Measurements from ENCODE around the gene PITPNC1.

PITPNC1 gene

DNA sequence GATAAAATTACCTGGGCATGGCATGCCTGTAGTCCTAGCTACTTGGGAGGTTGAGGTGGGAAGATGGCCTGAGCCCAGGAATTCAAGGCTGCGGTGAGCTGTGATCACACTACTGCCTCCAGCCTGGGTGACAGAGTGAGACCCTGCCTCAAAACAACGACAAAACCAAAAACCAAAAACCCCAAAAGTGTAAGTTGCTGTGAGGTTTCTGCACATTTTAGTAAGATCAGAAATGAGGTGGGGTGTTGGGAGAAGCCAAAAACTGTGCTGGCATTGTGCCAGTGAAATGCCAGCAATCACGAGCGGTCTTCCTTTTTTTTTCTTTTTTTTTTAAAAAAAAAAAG is 114.6 kb downstream of the PITPNC1 start:
- H3F3A ChIP-seq (ENCODE audit: insufficient read depth, low read length): no peaks in the 10 kb centered on the region
- no peaks in the 10 kb centered on the region for H3K9me2 ChIP-seq (ENCODE audit: low read depth, low read length)
- no peaks in the 10 kb centered on the region for H3K4me1 ChIP-seq (ENCODE audit: insufficient read depth, low read length, severe bottlenecking)
- no peak overlapping the region for H3K4me3 ChIP-seq (ENCODE audit: low read depth, low read length, poor library complexity, severe bottlenecking)
- no peaks in the 10 kb centered on the region for H4K20me1 ChIP-seq (ENCODE audit: insufficient read depth, low read length)
- 0 out of 2 replicates have a peak, but pooled peaks cover 3% of the 10 kb centered on the region for H3K9me3 ChIP-seq (ENCODE audit: low read length)
- H3K4me2 ChIP-seq (ENCODE audit: low read length): no peak overlapping the region
- H3K27me3 ChIP-seq (ENCODE audit: insufficient read depth, low read length): peaks cover 3% of the 10 kb centered on the region
- no peak overlapping the region for H3K27ac ChIP-seq (ENCODE audit: low read depth, low read length, poor library complexity, severe bottlenecking)
- no peaks in the 10 kb centered on the region; the same call in 1 of the 2 replicates for H3K36me3 ChIP-seq (ENCODE audit: insufficient read depth, low read length)
- no peak for TF ChIP-seq EZH2 (IDR thresholded peaks at IDR 0.05; ENCODE audit: borderline replicate concordance, low read length)
- TF ChIP-seq, protein P1, sequence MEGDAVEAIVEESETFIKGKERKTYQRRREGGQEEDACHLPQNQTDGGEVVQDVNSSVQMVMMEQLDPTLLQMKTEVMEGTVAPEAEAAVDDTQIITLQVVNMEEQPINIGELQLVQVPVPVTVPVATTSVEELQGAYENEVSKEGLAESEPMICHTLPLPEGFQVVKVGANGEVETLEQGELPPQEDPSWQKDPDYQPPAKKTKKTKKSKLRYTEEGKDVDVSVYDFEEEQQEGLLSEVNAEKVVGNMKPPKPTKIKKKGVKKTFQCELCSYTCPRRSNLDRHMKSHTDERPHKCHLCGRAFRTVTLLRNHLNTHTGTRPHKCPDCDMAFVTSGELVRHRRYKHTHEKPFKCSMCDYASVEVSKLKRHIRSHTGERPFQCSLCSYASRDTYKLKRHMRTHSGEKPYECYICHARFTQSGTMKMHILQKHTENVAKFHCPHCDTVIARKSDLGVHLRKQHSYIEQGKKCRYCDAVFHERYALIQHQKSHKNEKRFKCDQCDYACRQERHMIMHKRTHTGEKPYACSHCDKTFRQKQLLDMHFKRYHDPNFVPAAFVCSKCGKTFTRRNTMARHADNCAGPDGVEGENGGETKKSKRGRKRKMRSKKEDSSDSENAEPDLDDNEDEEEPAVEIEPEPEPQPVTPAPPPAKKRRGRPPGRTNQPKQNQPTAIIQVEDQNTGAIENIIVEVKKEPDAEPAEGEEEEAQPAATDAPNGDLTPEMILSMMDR (IDR thresholded peaks at IDR 0.05; ENCODE audit: low read length): no peak
- no peak overlapping the region for H2AFZ ChIP-seq (ENCODE audit: low read length)
- no peak overlapping the region for H3K9ac ChIP-seq (ENCODE audit: low read length)
- no peaks in the 10 kb centered on the region for H3K79me2 ChIP-seq (ENCODE audit: insufficient read depth, low read length)

DNA sequence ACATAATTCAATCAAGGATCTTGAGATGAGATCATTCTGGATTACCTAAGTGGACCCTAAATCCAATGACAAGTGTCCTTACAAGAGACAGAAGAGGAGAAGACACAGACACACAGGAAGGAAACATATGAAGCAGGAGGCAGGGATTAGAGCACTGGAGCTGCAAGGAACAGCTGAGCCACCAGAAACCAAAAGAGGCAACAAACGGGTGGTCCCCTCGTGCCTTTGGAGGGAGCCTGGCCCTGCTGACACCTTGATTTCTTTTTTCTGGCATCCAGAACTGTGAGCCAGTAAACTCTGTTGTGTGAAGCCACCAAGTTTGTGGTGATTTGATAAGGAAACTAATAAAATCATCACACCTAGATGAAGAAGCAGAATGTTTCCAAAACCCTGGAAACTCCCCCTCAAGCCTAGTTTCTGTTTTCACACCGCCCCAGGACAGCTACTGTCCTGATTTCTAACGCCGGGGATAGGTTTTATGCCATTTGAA is 115.2 kb downstream of the PITPNC1 start:
- Histone ChIP-seq H3K27me3 (ENCODE audit: insufficient read depth, low read length) (peaks cover 3% of the 10 kb centered on the region), H3K36me3 (ENCODE audit: insufficient read depth, low read length) (no peaks in the 10 kb centered on the region; the same call in 1 of the 2 replicates), H3K27ac (ENCODE audit: low read depth, low read length, poor library complexity, severe bottlenecking) (no peak overlapping the region), H3K9me2 (ENCODE audit: low read depth, low read length) (no peaks in the 10 kb centered on the region), H3K9me3 (ENCODE audit: low read length) (0 out of 2 replicates have a peak, but pooled peaks cover 3% of the 10 kb centered on the region), H3K9ac (ENCODE audit: low read length) (no peak overlapping the region), H3K4me3 (ENCODE audit: low read depth, low read length, poor library complexity, severe bottlenecking) (no peak overlapping the region), H2AFZ (ENCODE audit: low read length) (no peak overlapping the region), H3K4me1 (ENCODE audit: insufficient read depth, low read length, severe bottlenecking) (no peaks in the 10 kb centered on the region), H3K79me2 (ENCODE audit: insufficient read depth, low read length) (no peaks in the 10 kb centered on the region), H4K20me1 (ENCODE audit: insufficient read depth, low read length) (no peaks in the 10 kb centered on the region), H3K4me2 (ENCODE audit: low read length) (no peak overlapping the region), H3F3A (ENCODE audit: insufficient read depth, low read length) (no peaks in the 10 kb centered on the region)
- no peak for TF ChIP-seq EZH2 (IDR thresholded peaks at IDR 0.05; ENCODE audit: borderline replicate concordance, low read length)
- TF ChIP-seq, protein P1 (IDR thresholded peaks at IDR 0.05; ENCODE audit: low read length): no peak

DNA sequence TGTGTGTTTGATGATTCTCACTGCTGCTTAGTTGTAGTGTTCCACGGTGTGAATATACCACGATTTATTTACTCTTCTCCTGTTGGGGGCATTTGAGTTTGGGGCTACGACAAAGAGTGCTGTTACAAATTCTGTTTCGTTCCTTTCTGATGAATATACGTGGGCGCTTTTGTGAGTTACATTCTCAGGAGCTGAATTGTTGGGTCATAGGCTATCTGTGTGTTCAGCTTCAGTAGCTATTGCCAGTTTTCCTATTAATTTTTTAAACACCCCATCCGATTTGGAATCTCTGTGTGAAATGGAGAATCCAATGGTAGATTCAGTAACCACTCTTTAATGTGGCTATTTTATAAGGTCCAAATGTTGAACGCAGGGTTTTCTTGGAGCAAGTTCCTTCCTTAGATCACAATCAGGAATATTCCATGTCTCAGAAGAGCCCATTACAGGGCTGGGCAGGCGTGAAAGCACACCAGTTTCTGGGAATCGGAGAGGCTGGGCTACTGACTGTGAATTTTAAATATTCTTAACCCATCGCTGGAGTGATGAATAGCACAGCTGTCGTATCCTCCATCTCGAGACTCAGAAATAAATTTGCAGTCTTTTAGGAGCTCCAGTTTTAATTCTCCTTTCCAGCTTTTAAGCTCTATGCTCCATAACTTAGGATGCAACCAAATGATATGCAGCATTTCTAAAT is 115.9 kb downstream of the PITPNC1 start:
- Histone ChIP-seq H3F3A (ENCODE audit: insufficient read depth, low read length) (no peaks in the 10 kb centered on the region), H3K9ac (ENCODE audit: low read length) (no peak overlapping the region), H3K4me1 (ENCODE audit: insufficient read depth, low read length, severe bottlenecking) (no peaks in the 10 kb centered on the region), H3K4me3 (ENCODE audit: low read depth, low read length, poor library complexity, severe bottlenecking) (no peak overlapping the region), H3K27ac (ENCODE audit: low read depth, low read length, poor library complexity, severe bottlenecking) (no peak overlapping the region), H3K27me3 (ENCODE audit: insufficient read depth, low read length) (peaks cover 3% of the 10 kb centered on the region), H3K9me2 (ENCODE audit: low read depth, low read length) (no peaks in the 10 kb centered on the region), H3K79me2 (ENCODE audit: insufficient read depth, low read length) (no peaks in the 10 kb centered on the region), H3K4me2 (ENCODE audit: low read length) (no peak overlapping the region), H2AFZ (ENCODE audit: low read length) (no peak overlapping the region), H3K36me3 (ENCODE audit: insufficient read depth, low read length) (no peaks in the 10 kb centered on the region; the same call in 1 of the 2 replicates), H3K9me3 (ENCODE audit: low read length) (0 out of 2 replicates have a peak, but pooled peaks cover 3% of the 10 kb centered on the region), H4K20me1 (ENCODE audit: insufficient read depth, low read length) (no peaks in the 10 kb centered on the region)
- TF ChIP-seq, protein P1 (IDR thresholded peaks at IDR 0.05; ENCODE audit: low read length): no peak
- no peak for TF ChIP-seq EZH2 (IDR thresholded peaks at IDR 0.05; ENCODE audit: borderline replicate concordance, low read length)

Measured in OCI-LY1 (cell line).